ENCODE data around the gene CEP78.
"Not testable (repeated sequence)": the region's sequence is repeated elsewhere in the genome, so short reads cannot be mapped to it uniquely, and the experiment has no call there.

Gene CEP78

DNA sequence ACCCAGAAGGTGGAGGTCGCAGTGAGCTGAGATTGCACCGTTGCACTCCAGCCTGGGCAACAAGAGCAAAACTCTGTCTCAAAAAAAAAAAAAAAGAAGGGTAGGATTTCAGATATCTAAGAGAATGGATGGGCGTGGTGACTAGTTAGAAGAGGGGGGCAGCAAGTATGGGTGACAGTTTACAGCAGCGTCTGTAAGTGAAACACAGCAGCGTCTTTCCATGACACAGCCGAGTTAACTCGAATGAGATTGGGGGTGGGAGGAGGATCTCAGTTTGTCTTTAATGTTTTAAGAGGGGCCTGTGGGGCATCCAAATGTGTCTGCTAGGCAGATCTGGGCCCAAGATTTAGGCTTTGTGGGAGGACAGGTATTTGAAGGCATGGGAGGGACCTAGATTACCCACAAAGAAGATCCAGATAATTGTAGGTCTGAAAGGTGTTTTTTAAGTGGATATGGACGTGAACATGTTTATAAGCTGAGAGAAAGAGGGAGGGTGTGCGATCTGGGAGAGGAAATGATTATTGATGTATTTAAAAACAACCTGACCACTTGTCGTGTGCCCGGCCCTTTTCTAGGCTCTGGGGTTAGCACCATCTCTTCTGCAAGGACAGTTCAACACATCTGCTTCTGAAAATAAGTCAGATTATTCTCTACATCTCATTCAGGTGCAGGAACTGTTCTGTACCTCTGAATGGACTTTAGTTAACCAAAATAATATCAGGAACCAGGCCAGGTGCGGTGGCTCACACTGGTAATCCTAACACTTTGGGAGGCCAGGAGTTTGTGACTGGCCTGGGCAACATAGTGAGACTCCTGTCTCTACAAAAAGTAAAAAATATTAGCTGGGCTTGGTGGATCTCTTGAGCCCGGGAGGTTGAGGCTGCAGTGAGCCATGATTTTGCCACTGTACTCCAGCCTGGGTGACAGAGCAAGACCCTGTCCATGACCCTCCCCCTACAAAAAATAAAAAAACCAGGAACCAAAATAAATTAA, 2.5 kb downstream of the CEP78 start:
- no peak for DNase-seq

DNA sequence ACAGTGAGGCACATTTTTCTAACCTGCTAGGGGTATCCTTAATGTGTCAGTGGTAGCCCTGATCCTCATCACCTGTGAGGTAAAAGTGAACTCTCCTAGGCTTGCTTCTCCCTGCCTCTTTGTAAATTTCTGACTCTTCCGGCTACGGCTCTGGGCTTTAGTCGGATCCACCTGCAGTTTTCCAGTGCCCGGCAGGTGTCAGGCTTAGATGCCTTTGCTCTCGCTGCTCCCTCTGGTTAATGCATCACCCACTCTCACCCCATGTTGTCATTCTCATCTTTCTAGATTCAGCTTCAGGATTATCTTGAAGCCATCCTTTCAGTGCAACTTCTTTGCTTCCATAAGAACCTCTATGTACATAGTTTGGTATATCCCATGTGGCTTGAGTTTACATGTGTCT, 3.6 kb downstream of the CEP78 start:
- DNase-seq, result peak; percentile 58

DNA sequence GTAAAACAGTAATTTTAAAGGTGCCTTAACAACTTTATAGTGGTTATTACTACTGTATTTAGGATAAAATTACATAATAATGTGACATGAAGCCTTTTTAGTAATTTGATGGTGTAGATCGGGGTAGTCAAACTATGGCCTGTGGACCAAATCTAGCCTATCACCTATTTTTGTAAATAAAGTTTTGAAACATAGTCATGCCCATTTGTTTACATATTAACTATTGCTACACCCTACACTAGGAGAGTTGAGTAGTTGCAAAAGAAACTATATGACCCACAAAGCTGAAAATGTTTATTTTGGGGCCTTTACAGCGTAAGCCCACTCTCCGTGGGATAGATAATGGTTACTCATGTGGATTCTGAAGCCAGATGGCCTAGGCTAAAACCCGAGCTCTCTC, 6.2 kb downstream of the CEP78 start:
- no peak for DNase-seq

DNA sequence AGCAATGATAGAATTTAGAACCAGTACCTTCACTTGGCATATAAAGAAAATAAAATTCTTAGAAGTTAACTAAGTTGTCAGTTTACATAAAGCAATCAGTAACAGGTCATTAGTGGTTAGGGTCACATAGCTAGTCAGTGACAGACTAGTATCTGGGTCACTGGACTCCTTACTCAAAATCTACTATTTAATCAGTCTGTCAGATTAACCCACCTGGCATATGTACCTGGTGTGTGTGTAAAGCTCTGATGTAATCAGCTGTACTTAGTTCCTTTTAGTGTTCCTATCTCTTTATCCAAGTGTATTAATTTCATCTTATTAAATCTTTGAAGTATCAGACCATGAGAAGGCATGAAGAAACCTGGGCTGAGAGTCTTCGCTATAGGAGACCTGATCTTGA, 7.3 kb downstream of the CEP78 start:
- DNase-seq, result no peak

DNA sequence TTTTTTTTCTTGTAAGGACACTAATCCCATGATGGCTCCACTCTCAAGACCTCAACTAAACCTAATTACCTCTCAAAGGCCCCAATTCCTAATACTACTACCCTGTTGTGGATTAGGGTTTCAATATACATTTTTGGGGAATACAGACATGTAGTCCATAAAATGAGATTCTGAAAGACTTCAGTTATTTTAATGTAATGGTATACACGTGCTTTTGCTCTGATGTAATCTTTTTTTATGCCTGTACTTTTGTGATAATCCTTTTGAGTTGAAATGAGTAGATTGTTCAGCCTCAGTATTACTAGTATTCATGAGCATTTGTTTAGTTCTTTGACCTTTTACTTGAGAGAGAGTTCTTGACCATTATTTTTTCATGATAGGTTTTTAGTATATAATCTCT, 9.5 kb downstream of the CEP78 start:
- no peak for DNase-seq

DNA sequence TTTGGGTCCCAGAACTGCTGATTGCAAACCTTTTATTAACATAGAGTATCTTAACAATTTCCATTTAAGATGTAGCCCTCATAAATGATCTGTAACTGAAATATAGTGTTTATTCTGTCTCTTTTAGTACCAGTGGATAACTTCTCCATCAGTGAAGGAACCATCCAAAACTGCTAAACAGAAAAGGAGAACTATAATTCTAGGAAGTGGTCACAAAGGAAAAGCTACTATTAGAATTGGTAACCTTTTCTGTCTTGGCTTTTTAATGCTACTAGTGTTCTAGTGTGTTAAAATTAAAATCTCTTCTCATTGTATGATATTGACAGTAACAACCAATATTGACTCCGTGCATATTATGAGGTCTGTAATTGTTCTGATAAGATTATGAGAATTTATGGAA, 12.8 kb downstream of the CEP78 start:
- DNase-seq, result no peak

DNA sequence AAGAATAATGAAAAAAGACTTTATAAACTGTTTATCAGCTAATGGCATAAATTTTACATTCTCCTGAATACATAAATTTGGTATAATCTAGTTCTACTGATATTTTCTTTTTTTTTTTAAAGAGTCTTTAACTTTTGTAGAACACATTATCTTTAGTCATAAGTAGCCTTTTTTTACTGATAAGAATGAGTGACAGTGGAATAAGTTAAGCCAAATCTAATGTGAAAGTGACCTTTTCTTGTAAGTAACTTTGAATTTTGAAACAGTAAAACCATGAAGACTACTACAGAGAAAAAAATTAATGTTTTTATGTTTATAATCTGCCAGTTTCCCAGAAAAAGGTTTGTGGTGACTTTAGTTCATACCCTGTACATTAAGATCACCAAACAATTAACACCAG, 13.7 kb downstream of the CEP78 start:
- DNase-seq, result no peak

DNA sequence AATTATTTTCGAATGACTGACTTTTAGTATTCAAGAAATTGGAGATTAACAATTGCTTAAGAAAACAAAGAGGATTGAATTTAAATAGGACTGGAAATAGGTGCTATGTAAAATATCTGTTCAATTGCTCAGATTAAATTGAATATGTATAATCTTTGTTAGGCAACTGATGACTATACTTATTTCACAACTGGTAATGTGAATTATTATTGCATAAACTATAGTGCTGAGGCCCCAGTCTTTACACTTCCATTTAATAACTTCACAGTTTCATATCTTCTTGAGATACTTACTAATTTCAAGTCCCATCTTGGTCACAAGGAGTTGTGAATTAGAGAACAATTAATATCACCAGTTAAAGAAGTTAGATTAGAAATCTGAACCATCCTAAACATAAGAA, 16.7 kb downstream of the CEP78 start:
- DNase-seq, result no peak

DNA sequence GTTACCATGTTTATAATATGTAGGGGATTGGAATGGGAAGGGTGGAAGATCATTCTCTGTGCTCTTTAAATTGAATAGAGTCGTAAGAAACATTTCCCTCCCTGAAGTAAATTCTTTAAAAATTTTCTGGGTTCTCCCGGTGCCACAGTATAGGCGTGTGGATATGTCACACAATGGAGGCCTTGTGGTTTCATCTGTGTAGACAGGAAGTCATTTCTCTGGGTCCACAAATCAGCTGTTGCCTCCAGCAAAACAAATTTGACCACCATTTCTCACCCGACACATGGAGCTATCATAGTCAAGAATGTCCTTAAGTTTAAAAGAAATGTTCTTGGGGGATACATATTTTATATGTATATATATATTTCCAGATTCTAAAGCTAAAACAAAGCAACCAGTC, 17.4 kb downstream of the CEP78 start:
- DNase-seq, result no peak

DNA sequence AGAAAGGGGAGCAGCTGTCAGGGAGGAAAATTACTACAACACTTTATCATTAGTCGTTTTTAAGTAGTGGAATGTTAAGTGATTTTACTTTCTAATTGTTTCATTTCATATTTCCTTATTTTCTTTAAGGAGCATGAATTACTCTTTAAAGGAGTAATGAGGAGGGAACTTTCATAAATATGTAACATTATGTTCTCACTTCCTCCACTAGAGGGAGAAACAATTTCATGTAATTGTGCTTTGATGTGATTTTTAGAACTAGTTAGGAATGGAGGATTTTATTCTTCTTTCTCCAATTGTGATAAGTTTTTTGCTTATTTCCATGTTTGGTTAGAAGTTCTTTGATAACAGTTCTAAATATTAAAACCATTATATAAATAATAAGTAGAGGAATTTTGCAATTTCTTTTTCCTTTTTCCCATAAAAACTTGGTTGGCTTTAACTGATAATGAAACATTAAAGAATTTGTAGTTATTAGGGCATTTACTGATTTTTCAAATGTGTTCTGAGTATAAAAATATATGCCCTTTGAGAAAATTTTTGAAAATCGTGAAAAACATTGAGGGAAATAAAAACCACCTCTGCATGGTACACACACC, 25.6 kb downstream of the CEP78 start:
- DNase-seq, result no peak

DNA sequence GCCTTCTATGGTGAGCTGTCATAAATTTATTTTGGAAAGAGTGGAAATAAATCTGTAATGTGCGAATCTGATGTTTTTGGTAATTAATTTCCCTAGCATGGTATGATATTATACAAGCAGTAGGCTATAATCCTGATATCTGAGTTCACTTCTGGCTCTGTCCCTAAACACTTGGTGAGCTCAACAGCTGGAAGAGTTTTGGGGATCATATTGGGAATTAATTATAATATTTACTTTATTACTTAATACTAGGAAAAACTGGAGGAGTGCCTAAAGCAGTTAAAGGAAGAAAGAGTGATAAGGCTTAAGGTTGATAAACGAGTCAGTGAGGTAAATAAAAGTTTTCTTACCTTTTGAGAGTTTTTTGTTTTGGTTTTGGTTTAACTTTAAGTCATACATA, 26.8 kb downstream of the CEP78 start:
- no peak for DNase-seq

DNA sequence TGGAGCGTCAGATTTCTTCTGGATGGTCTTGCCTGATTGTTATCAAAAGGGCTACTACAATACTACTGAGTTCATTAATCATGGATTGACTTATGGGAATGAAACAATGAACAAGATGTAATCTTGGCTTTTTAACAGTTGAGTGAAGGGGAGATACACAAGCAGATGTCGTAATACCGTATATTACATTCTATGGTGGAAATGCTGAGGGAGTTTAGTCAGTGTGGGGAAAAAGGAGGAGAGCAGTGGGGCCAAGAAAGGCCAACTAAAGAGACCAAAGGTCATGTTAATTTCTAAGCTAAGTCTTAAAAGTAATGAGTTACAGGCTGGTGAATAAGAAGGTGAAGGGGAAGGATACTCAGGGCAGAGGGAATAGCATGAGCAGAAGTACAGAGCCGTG, 32.0 kb downstream of the CEP78 start:
- no peak for DNase-seq

DNA sequence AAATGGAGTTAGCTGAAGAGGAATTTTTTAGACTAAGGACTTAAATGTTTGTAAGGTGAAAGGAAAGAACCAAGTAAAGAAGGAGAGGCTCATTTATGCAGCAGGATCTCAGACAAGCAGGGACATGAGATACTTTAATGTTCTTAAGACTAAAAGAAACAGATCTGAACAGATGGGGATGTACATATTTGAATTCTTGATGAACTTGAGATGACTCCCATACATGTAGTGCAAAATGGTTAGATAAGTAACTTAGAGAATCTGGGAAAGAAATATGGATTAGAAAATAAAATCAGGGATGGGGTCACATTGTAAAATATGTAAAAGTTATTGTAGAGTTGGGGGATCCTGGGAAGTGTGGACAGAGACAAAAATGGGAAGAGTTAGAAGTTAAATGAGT, 33.9 kb downstream of the CEP78 start:
- no peak for DNase-seq

DNA sequence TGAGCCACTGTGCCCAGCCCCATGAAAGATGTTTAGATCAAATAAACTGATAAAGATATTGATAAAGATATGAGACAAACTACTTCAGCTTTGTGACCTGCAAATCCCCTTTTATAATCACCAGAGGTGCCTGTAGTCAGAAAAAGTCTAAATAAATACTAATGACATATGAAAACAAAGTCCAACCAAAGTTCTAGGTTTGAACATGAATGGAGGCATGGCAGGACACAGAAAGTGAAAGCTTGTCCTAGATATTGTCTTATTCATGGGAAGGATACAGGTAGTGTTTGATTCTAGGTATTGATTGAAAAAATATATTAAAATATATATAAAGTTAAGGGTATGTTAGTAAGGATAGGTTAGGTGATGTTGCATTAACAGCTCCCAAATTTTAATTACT, 36.4 kb downstream of the CEP78 start:
- no peak for DNase-seq

DNA sequence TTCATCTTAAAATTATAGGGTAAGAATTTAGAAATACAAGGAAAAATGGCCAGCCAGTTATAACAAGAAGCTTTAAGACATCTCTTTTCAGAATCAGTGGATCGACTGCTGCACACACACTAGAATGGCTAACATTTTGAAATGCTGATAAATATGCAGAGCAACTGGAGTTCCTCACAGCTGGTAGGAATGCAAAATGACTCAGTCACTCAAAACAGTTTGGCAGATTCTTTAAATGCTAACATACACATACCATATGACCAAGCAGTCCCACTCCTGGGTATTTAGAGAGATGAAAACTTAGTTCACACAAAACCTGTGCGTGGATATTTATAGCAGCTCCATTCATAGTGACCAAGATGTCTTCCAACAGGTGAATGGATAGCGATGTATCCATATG, 37.9 kb downstream of the CEP78 start:
- no peak for DNase-seq

DNA sequence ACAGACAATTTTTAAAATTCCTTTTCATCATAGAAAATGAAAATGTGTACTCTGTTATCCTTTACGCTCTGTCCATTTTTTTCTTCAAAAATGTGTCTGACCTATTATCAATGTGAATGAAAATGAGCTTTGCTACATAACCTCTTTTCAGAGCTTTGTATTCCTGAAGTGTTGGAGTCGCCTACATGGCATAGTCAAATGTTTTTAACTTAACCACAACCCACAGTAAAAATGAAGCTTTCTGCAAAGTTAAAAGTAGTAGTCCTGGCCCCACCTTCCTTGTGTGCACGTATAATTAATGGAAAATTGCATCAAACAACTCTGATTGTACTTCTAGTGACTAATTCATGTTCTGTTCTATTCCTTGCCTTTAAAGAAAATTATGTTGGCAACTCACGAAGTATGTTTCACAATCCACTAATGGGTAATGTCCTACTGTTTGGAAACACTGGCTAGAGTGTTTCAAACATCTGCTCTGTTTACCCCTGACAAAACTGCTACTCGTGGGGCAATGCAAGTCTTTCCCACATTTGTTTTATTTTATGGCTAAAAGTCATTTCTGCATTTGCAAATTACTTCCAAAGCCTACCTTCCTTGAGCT, 42.4 kb downstream of the CEP78 start:
- no peak for DNase-seq

DNA sequence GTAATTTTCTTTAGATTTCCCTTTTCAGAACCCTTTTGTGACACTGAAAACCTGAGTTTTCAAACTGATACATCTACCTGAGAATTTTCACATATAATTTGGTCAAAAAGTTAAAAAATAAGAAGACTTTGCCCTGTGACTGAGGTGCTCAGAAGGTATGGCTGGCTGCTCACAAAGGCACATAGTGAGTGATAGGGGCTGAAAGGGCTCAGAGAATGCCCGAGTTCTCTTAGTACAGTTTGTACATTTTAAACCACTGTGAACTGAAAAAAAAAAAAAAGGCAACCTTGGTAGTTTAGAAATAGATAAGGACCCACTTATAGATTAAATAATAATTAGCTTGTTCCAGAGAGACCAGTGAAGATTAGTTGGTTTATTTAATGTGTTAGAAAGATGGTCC, 42.9 kb downstream of the CEP78 start:
- DNase-seq, result no peak

DNA sequence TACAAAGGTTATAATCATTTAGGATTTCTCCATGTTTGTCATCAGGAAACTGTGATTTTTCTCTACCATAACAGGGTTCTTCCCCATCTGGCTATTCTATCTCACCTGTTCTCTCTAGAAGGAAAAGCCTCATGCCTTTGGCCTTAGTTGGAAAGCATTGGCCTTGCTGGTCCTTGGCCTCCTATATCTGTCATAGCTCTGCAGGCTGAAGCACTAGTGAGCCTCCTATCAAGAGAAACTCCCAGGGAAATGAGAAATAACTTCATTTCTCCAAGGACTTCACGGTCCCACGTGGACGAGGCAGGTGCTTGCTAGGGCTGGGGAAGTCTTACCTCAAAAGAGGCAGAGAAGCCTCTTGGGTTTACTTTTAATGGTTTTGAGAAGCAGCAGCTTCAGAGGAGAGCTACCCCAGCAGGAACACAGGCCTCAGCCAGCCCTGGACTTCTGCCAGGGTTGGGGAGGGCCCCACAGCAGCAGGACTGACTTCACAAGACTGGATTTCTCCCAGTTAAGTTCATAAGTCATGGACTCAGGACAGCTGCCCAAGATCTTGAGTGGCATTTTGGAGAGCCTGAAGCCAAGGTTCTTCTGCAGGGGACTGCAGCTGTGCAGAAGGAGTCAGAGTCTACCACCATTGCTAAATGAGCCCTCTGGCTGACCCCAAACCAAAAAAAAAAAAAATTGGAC, 45.2 kb downstream of the CEP78 start:
- no peak for DNase-seq

DNA sequence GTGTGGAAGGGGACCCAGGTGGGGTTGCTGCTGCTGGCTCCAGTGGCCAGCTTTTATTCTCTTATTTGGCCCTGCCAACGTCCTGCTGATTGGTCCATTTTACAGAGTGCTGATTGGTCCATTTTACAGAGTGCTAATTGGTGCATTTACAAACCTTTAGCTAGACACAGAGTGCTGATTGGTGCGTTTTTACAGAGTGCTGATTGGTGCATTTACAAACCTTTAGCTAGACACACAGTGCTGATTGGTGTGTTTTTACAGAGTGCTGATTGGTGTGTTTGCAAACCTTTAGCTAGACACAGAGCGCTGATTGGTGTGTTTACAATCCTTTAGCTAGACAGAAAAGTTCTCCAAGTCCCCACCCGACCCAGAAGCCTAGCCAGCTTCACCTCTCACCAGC, 48.3 kb downstream of the CEP78 start:
- DNase-seq, result not testable (repeated sequence)

DNA sequence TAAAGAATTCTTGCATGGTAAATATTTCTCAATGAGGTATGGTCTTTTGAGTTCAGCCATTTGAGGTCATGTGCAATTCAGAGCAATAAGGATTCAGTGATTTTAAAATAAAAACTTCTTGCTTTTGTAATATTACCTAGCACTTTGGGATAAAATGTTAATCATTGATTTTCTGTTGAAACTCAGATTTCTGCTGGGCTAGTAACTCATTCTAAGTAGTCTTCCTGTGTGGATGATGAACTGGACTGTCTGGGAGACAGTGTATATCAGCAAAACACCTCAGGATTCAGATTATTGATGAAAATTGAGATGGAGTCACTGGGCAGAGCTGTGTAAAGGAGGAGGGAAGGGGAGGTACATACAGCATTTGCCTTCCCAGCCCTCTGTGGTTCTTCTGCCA, 50.2 kb downstream of the CEP78 start:
- no peak for DNase-seq

DNA sequence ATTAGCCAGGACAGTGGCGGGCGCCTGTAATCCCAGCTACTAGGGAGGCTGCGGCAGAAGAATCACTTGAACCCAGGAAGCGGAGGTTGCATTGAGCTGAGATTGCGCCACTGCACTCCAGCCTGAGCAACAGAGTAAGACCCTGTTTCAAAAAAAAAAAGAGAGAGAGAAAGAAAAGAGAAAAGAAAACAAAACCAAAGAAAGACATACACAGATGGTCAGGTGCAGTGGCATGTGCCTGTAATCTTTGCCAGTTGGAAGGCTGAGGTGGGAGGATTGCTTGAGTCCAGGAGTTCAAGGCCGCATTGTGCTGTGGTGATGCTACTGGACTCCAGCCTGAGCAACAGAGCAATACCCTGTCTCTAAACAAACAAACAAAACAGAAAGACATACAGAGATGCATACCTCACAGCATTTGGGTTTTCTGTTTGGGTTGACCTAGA, 51.1 kb downstream of the CEP78 start:
- no peak for DNase-seq

DNA sequence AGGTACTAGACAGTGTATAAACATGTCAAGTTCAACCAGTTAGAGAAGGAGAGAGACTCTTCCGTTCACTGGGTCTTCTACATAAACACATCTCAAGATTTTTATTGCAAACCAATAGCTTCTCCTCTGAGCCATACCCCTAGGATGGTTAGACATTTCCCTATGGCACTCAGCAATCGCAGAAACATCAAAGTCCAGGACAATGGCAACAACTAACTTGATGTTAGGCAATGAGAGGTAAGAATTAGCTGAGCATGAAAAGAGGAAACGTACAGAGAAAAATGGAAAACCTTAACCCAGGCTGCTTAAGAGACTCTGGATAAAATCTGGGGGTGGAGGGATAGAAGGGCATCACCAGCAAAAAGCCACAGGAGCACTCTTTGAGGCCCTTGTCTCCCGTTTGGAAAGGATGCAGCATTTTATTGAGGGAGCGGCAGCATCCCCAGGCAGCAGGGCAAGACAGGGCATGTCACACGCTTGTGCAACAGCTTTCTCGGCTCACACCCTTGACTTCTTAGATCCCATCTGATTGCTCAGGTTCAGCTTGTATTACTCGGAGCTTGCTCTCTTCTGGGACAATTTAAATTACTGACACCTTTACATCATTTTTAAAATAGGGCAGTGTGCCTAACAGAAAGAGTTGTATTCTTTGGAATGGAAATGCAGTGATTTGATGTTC, 52.5 kb downstream of the CEP78 start:
- no peak for DNase-seq

DNA sequence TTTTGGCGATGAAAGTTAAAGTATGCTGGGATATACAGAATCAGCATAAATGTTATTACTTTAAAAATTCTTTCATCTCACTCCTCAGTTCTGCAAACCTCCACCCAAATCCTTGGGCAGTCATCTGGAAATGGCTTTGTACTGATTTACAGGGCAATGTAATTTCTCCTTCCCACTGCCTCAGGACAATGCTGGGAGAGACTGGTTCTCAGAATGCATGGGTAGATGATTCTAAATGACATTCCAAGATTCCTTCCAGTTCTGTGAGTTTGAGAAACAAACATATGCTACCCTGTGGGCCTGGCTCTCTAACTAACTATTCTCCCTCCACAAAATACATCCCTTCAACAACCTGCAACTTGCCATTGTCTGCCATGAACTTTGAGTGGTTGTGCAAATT, 53.6 kb downstream of the CEP78 start:
- no peak for DNase-seq
